Tibial nerve (tissue), 3 donors: ENCODE results near the gene VPS26B.

Experiments used
- CTCF ChIP-seq, 5 experiments: fragments of 200-600 bp in 3 of 5; fragments of 450-650 bp in 2 of 5; sonication (generic) in 3 of 5; IDR thresholded peaks; one replicate each; pipeline ENCODE4 v1.5.1; 2016 to 2019; ENCODE audit warnings: antibody characterized with exemption in 5 of 5, mild to moderate bottlenecking in 3 of 5, moderate library complexity in 2 of 5
- POLR2A ChIP-seq, 2 donors: fragments of 450-650 bp; IDR thresholded peaks; one replicate each; pipeline ENCODE4 v1.6.1; 2017; ENCODE audit warnings: antibody characterized with exemption in 2 of 2, mild to moderate bottlenecking in 2 of 2, moderate library complexity in 2 of 2

GRCh38 chr11:134242376-134242775 lies 17.9 kb downstream of the VPS26B start:
- no peak for TF ChIP-seq CTCF (IDR thresholded peaks at IDR 0.05)
- no peak for TF ChIP-seq POLR2A (IDR thresholded peaks at IDR 0.05)
